GM21528 (cell line): Measurements from ENCODE around the gene CNST.
A peak's percentile ranks its signal among the peaks of the same experiment; 100 is the strongest.
"Not testable (repeated sequence)": the region's sequence is repeated elsewhere in the genome, so short reads cannot be mapped to it uniquely, and the experiment has no call there.

Experiments
- ATAC-seq: cut with Tn5 transposase; IDR thresholded peaks from one replicate; pipeline ENCODE4 v1.9.1; 2021; ENCODE audit warnings: mild to moderate bottlenecking, moderate library complexity; ENCODE audit not compliant: unreplicated experiment, low FRiP score

Gene CNST

GRCh38 chr1:246661451-246661850 is 95.2 kb downstream of the CNST start:
- no peak for ATAC-seq

- ATAC-seq = no peak
Measured at GRCh38 chr1:246667773-246668172, 101.5 kb downstream of the CNST start.

- no peak for ATAC-seq
Measured at GRCh38 chr1:246669659-246670058, 103.4 kb downstream of the CNST start.

- ATAC-seq = no peak
Measured at GRCh38 chr1:246674049-246674448, 107.8 kb downstream of the CNST start.

- no peak for ATAC-seq
Measured at GRCh38 chr1:246677842-246678241, 111.6 kb downstream of the CNST start.

- no peak for ATAC-seq
Measured at GRCh38 chr1:246678816-246679793, 112.8 kb downstream of the CNST start.

GRCh38 chr1:246679794-246680177 is 113.5 kb downstream of the CNST start:
- ATAC-seq = no peak

GRCh38 chr1:246680190-246680589 is 113.9 kb downstream of the CNST start:
- ATAC-seq = no peak

- no peak for ATAC-seq
Measured at GRCh38 chr1:246680696-246681130, 114.5 kb downstream of the CNST start.

GRCh38 chr1:246681900-246682895 is 115.9 kb downstream of the CNST start:
- ATAC-seq = no peak

GRCh38 chr1:246683521-246683920 is 117.3 kb downstream of the CNST start:
- ATAC-seq = no peak

- no peak for ATAC-seq
Measured at GRCh38 chr1:246687002-246687401, 120.7 kb downstream of the CNST start.

GRCh38 chr1:246689409-246690008 is 123.3 kb downstream of the CNST start:
- peak; percentile 95 for ATAC-seq

- ATAC-seq = no peak
Measured at GRCh38 chr1:246690100-246690499, 123.8 kb downstream of the CNST start.

- ATAC-seq = no peak
Measured at GRCh38 chr1:246691622-246692495, 125.6 kb downstream of the CNST start.

- not testable (repeated sequence) for ATAC-seq
Measured at GRCh38 chr1:246694213-246694895, 128.1 kb downstream of the CNST start.

- no peak for ATAC-seq
Measured at GRCh38 chr1:246695136-246695535, 128.9 kb downstream of the CNST start.

- ATAC-seq = no peak
Measured at GRCh38 chr1:246695666-246696065, 129.4 kb downstream of the CNST start.

GRCh38 chr1:246698466-246699094 is 132.3 kb downstream of the CNST start:
- no peak for ATAC-seq
